ENCODE results near the gene SIMC1.
"Not testable (repeated sequence)": the region's sequence is repeated elsewhere in the genome, so short reads cannot be mapped to it uniquely, and the experiment has no call there.

DNA sequence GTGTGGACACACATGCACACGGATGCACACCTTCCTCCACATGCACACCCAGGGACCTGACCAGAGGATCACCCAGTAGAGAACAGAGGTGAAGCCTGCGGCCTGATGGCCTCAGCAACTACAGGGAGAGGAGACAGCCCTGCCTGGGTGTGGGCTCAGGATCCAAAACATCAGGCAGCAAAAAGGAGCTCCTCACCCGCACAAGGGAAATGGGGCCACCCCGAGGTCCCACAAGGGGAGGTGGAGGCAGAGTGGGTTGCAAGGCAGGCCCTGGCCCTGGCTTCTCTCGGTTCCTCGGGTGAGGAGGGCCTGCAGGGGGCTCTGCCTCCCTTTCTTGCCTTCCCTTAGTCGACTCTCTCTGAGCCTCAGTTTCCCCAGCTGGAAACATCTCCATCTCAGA lies 41.4 kb upstream of the SIMC1 start:
- TF ChIP-seq, protein P1, sequence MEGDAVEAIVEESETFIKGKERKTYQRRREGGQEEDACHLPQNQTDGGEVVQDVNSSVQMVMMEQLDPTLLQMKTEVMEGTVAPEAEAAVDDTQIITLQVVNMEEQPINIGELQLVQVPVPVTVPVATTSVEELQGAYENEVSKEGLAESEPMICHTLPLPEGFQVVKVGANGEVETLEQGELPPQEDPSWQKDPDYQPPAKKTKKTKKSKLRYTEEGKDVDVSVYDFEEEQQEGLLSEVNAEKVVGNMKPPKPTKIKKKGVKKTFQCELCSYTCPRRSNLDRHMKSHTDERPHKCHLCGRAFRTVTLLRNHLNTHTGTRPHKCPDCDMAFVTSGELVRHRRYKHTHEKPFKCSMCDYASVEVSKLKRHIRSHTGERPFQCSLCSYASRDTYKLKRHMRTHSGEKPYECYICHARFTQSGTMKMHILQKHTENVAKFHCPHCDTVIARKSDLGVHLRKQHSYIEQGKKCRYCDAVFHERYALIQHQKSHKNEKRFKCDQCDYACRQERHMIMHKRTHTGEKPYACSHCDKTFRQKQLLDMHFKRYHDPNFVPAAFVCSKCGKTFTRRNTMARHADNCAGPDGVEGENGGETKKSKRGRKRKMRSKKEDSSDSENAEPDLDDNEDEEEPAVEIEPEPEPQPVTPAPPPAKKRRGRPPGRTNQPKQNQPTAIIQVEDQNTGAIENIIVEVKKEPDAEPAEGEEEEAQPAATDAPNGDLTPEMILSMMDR (IDR thresholded peaks at IDR 0.05; ENCODE audit: low read length): not testable (repeated sequence)
- not testable (repeated sequence) for TF ChIP-seq EZH2 (IDR thresholded peaks at IDR 0.05; ENCODE audit: borderline replicate concordance, low read length)
